T-helper 17 cell (primary cell): ENCODE results near the gene PARK7. TPM values are rescaled to one million over a fixed set of nuclear protein-coding genes. Genes with fewer than 3 reads are reported as not detected.

ENCODE experiments used
- ATAC-seq: fragments of 150-1000 bp; cut with Tn5 transposase; 2 replicates; pipeline ENCODE4 v1.10.0; 2021; ENCODE audit warnings: mild to moderate bottlenecking, moderate library complexity
- DNase-seq, 3 donors: peaks; one replicate each; pipeline versions ENCODE4 v3.0.0 to v3.0.0-alpha.2; 2020 to 2021
- H3K9me3 ChIP-seq: one replicate; pipeline ENCODE4 v1.7.0; 2013; ENCODE audit warnings: low read length, mild to moderate bottlenecking; ENCODE audit not compliant: control insufficient read depth, poor library complexity, severe bottlenecking
- H3K27ac Mint-ChIP-seq: one replicate; pipeline ENCODE4 v1.8.0; 2022; ENCODE audit warnings: mild to moderate bottlenecking, moderate library complexity, mixed read lengths
- H3K27me3 Mint-ChIP-seq: one replicate; pipeline ENCODE4 v1.8.0; 2022; ENCODE audit warnings: mixed read lengths
- H3K36me3 Mint-ChIP-seq: one replicate; pipeline ENCODE4 v1.8.0; 2022; ENCODE audit warnings: low read depth, mixed read lengths
- H3K4me1 Mint-ChIP-seq: one replicate; pipeline ENCODE4 v1.8.0; 2022; ENCODE audit warnings: mild to moderate bottlenecking, mixed read lengths
- H3K4me3 Mint-ChIP-seq: one replicate; pipeline ENCODE4 v1.8.0; 2022; ENCODE audit warnings: mild to moderate bottlenecking, moderate library complexity, mixed read lengths
- total RNA-seq, 4 donors: library from RNA in 2 of 4; stranded (reverse) in 2 of 4; gene quantifications; one replicate each; pipeline ENCODE4 v1.2.3 and lab custom pipeline; 2022 to 2026

PARK7 gene
- total RNA-seq, 2 donors from 2014 or later: 106 to 123 TPM

DNA sequence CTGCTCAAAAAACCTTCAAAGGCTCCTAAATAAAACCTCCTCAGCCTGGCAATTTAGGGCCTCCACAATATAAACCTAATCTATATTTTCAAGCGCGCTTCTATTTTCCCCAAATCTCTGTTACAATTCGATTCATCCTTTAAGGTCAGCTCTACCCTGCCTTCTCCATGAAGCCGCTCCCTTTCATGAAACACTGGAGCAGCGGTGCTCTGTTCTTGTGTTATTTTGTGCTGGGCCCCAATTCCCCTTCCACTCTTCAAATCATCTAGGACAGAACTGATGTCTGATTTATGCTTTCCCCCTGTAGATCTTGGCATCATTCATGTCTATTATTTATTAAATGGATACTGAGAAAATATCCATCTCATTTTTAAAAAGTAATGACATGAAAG lies 57.7 kb downstream of the PARK7 start:
- H3K4me3 Mint-ChIP-seq: no peak overlapping the region
- DNase-seq (no peak), ATAC-seq (no peak)
- peaks cover 50% of the 10 kb centered on the region for H3K27me3 Mint-ChIP-seq
- no peak overlapping the region for H3K27ac Mint-ChIP-seq
- peaks cover 5% of the 10 kb centered on the region for H3K4me1 Mint-ChIP-seq
- no peaks in the 10 kb centered on the region for H3K9me3 ChIP-seq
- H3K36me3 Mint-ChIP-seq: peaks cover 4% of the 10 kb centered on the region

- no peaks in the 10 kb centered on the region for H3K9me3 ChIP-seq
- H3K4me1 Mint-ChIP-seq: peaks cover 4% of the 10 kb centered on the region
- H3K4me3 Mint-ChIP-seq: no peak overlapping the region
- peaks cover 52% of the 10 kb centered on the region for H3K27me3 Mint-ChIP-seq
- no peak for DNase-seq
- no peak for ATAC-seq
- H3K36me3 Mint-ChIP-seq: peaks cover 4% of the 10 kb centered on the region
- no peak overlapping the region for H3K27ac Mint-ChIP-seq
Observed at GRCh38 chr1:8020032-8020431, 58.5 kb downstream of the PARK7 start.

DNA sequence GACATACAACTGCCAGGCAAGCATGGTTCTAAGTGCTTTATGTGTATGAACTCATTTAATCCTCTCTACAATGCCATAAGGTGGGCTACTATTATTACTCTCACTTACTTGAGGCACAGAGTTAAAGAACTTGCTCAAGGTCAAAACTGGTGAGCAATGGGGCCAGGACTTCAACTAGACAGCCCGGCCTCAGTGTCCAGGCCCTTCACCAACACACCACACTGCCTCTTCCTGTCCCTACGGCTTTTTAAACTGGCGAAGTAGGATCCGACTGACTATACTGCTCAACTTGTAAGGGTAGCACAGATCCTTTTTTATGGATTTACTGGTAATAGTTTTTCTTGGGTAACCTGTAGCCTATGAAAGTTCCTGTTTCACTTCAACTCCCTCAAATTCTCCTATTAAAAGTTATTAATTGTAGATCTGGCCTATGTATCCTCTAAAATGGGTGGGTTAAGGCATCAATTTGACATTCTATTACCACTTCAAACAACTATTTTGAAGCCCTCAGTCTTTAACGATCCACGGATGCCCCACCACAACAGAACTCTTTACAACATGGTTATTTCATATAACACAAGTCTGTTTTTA lies 60.3 kb downstream of the PARK7 start:
- DNase-seq: no peak
- Mint-ChIP-seq H3K4me3 (no peak overlapping the region), H3K27me3 (peaks cover 46% of the 10 kb centered on the region), H3K36me3 (peaks cover 8% of the 10 kb centered on the region), H3K27ac (no peak overlapping the region), H3K4me1 (peaks cover 12% of the 10 kb centered on the region)
- no peak for ATAC-seq
- H3K9me3 ChIP-seq: no peaks in the 10 kb centered on the region

- Mint-ChIP-seq H3K27ac (no peak overlapping the region), H3K36me3 (peaks cover 8% of the 10 kb centered on the region), H3K4me3 (no peak overlapping the region), H3K4me1 (peaks cover 15% of the 10 kb centered on the region), H3K27me3 (peaks cover 44% of the 10 kb centered on the region)
- DNase-seq (no peak), ATAC-seq (no peak)
- no peaks in the 10 kb centered on the region for H3K9me3 ChIP-seq
Observed at GRCh38 chr1:8022395-8023286, 61.1 kb downstream of the PARK7 start.

- ATAC-seq (no peak), DNase-seq (no peak)
- Mint-ChIP-seq H3K27me3 (peaks cover 37% of the 10 kb centered on the region), H3K4me1 (peaks cover 15% of the 10 kb centered on the region), H3K27ac (no peak overlapping the region), H3K4me3 (no peak overlapping the region), H3K36me3 (peaks cover 8% of the 10 kb centered on the region)
- H3K9me3 ChIP-seq: no peaks in the 10 kb centered on the region
Observed at GRCh38 chr1:8023287-8023994, 61.9 kb downstream of the PARK7 start.

DNA sequence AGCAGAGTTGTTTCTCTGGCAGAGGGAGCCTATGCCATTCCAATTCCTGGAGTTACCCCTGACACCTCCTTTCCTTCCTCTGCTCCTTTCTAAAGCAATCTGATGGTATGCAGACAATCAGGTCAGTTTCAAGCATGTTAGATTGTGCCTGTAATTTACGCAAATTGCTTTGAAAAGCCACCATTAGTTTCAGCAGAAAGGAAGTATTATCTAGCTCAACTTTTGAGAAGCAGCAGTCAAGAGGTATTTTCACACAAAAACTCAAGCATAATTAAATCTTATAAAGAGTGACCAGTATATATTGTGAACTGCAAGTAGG lies 62.4 kb downstream of the PARK7 start:
- H3K9me3 ChIP-seq: no peaks in the 10 kb centered on the region
- Mint-ChIP-seq H3K4me3 (no peak overlapping the region), H3K4me1 (peaks cover 12% of the 10 kb centered on the region), H3K36me3 (peaks cover 4% of the 10 kb centered on the region), H3K27me3 (peaks cover 32% of the 10 kb centered on the region), H3K27ac (no peak overlapping the region)
- no peak for ATAC-seq
- no peak for DNase-seq

DNA sequence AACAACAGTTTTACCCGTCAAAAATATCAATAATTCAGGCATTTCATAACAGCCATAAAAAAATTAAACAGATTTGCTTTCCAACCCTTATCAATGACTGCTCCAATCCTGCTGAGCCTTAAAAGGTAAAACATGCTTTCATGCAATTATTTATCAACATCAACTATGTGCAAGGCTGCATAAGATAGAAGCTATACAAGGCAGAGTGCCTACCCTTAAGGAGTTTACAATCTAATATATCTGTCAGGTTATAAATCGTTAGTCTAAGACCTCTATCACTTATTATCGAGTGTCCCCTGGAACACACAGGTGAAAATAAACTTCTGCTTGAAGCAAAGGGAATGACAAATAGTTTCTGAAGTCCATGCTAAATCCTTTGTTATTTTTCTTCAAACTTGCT lies 62.8 kb downstream of the PARK7 start:
- no peak overlapping the region for H3K4me3 Mint-ChIP-seq
- peaks cover 28% of the 10 kb centered on the region for H3K27me3 Mint-ChIP-seq
- H3K4me1 Mint-ChIP-seq: peaks cover 11% of the 10 kb centered on the region
- peaks cover 4% of the 10 kb centered on the region for H3K36me3 Mint-ChIP-seq
- H3K27ac Mint-ChIP-seq: no peak overlapping the region
- DNase-seq: no peak
- no peak for ATAC-seq
- no peaks in the 10 kb centered on the region for H3K9me3 ChIP-seq

DNA sequence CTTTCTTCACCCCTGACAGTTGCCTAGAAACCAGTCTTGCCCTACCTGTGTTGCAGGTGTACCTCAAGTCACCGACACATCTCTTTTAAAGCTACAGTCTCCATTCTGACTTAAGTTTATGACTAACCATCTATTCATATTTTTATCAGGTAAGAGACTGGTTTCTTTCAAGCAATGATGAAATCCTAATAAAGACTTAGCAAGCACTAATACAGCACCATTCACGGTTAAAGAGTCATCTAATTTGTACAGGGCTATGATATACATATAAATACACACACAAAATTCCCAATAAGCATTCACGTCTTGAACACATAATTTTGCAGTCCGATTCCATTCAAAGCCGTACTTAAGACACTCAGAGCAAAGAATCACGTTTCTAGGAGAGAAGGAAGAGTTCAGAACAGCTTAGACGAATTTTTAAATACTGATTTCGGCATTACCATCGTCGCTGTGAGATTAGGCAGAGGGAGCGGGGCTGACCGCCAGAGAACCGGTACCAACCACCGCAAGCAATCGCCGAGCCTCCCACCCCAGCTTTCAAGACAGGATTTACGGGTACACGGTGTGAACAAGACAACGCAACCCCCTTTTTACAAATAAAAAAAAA lies 63.7 kb downstream of the PARK7 start:
- Mint-ChIP-seq H3K4me1 (peaks cover 11% of the 10 kb centered on the region), H3K27ac (peak overlapping the region; percentile 85), H3K27me3 (peaks cover 26% of the 10 kb centered on the region), H3K4me3 (peak overlapping the region; percentile 92), H3K36me3 (peaks cover 4% of the 10 kb centered on the region)
- no peak for DNase-seq
- H3K9me3 ChIP-seq: no peaks in the 10 kb centered on the region
- ATAC-seq: no peak

DNA sequence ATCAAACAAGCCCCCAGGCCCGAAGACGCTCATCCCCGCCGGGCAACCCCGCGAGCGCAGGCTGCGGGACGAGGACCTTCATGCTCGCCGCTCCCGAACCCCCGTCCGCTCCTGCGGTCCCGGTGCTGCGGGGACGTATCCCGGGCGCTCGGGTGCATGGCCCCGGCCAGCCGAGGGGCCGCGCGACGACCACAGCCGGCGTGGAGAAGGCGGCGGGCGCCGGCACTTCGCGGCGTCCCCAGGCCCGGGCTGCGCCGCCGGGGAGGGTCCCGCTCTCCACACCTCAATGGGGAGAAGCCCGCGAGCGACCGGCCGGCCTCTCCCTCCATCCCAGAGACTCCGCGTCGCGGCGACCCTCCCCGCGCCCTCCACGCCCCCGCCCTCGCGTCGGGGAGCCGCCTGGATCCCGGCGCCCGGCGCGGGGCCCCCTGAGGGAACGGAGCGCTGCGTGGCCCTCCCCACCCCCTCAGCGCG lies 64.2 kb downstream of the PARK7 start:
- peak overlapping the region; percentile 92 for H3K4me3 Mint-ChIP-seq
- H3K9me3 ChIP-seq: no peaks in the 10 kb centered on the region
- peak overlapping the region; percentile 85 for H3K27ac Mint-ChIP-seq
- H3K27me3 Mint-ChIP-seq: peaks cover 26% of the 10 kb centered on the region
- DNase-seq (no peak), ATAC-seq (peak; percentile 18)
- H3K36me3 Mint-ChIP-seq: peaks cover 4% of the 10 kb centered on the region
- peaks cover 11% of the 10 kb centered on the region for H3K4me1 Mint-ChIP-seq

DNA sequence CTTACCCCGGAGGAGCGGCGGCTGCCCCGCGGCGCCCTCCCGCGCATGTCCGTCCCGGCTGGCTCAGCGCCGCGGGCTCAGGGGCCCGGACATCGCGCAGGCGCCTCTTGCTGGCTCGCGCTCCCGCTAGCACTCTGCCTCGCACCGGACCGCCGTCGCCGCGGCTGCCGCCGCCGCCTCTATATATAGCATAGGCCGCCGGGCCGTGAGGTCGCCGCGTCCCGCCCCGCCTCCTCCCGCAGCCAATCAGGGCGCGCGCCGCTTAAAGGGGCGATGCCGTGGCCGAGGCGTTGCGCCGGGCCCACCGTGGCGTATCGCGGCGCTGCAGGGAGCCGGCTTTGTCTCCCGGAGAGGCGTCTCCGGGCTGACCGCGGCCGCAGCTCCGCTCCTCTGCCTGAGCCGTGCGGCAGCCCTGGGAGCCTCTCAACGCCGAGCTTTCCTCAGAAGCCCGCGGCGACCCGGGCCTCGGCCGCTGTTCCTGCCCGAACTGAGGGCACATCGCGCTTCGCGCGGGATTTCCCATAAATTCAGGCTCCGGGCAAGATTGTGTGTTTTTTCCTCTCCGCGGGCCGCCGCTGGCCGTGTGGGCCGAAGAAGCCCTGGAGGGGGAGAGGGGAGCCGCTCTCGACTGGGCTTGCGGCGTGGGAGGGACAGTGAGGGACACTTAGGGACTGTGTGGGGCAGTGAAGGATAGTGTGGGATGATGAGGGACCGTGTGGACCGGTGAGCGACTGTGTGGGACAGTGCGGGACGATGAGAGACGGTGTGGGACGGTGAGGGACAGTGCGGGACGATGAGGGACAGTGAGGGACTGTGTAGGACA lies 64.9 kb downstream of the PARK7 start, which contains the start of gene ERRFI1:
Gene ERRFI1, minus strand, starts transcription at position 157 of the 823 bp plus-strand sequence. CDS start 10,690 bp downstream, outside the sequence.
- H3K27ac Mint-ChIP-seq: peak within 1 kb of the TSS; percentile 85
- H3K27me3 Mint-ChIP-seq: peaks cover 26% of the 10 kb centered on the region

GRCh38 chr1:8026976-8027747 lies 65.7 kb downstream of the PARK7 start:
- H3K27me3 Mint-ChIP-seq: peaks cover 21% of the 10 kb centered on the region
- H3K36me3 Mint-ChIP-seq: peaks cover 4% of the 10 kb centered on the region
- peak overlapping the region; percentile 85 for H3K27ac Mint-ChIP-seq
- DNase-seq (no peak), ATAC-seq (no peak)
- peaks cover 11% of the 10 kb centered on the region for H3K4me1 Mint-ChIP-seq
- H3K4me3 Mint-ChIP-seq: peak overlapping the region; percentile 87
- no peaks in the 10 kb centered on the region for H3K9me3 ChIP-seq

More for the DNA sequence above, 64.9 kb downstream of the PARK7 start, which contains the start of gene ERRFI1:
- peak within 1 kb of the TSS; percentile 92 for H3K4me3 Mint-ChIP-seq
- H3K4me1 Mint-ChIP-seq: peaks cover 11% of the 10 kb centered on the region
- no peaks in the 10 kb centered on the region for H3K9me3 ChIP-seq
- peaks cover 4% of the 10 kb centered on the region for H3K36me3 Mint-ChIP-seq
- ATAC-seq (peak; percentile 95), DNase-seq (peak; percentile 82 to 84 (median 82))
